ENCODE data around the gene PCNP.
A peak's percentile ranks its signal among the peaks of the same experiment; 100 is the strongest.
"Not testable (repeated sequence)": the region's sequence is repeated elsewhere in the genome, so short reads cannot be mapped to it uniquely, and the experiment has no call there.

Gene PCNP

DNA sequence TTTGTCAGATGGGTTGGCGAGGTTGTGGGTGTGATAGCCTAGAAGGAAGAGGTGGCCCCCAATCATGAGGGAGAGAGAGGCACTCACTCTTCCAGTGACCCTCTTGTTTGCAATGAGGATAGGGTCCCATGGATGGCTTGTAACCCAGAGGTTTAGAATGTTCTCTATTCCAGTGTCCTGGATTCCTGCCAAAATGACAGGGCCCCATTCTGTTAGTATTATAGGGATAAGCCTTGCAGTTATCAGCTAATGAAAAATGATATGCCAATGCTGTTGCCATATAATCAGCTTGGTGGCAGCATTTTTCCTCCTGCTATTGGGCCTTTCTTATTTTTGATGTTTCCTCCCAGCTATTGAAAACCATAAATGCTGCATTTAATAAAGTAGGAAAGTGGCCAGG, 37.7 kb upstream of the PCNP start:
- no peak for DNase-seq
- Histone ChIP-seq H3K4me1 (ENCODE audit: control insufficient read depth, insufficient read depth, low read length, poor library complexity, severe bottlenecking) (peaks cover 7% of the 10 kb centered on the region), H3K9me3 (ENCODE audit: control insufficient read depth, low read length) (no peaks in the 10 kb centered on the region), H3K27me3 (replicated peaks; ENCODE audit: control insufficient read depth, insufficient read depth, low read length, poor library complexity, severe bottlenecking) (no peaks in the 10 kb centered on the region), H3K27ac (ENCODE audit: insufficient read depth, low read length, poor library complexity, severe bottlenecking) (no peak overlapping the region), H3K36me3 (ENCODE audit: control insufficient read depth, insufficient read depth, low read length) (no peaks in the 10 kb centered on the region), H3K4me3 (ENCODE audit: insufficient read depth, low read depth, low read length, poor library complexity, severe bottlenecking) (no peak overlapping the region)

GRCh38 chr3:101536955-101537354, 37.0 kb upstream of the PCNP start:
- H3K27ac ChIP-seq (ENCODE audit: insufficient read depth, low read length, poor library complexity, severe bottlenecking); DNase-seq; H3K27me3 ChIP-seq (replicated peaks; ENCODE audit: control insufficient read depth, insufficient read depth, low read length, poor library complexity, severe bottlenecking): not testable (repeated sequence)

GRCh38 chr3:101542957-101543356, 31.0 kb upstream of the PCNP start:
- H3K4me3 ChIP-seq (ENCODE audit: insufficient read depth, low read depth, low read length, poor library complexity, severe bottlenecking): peak overlapping the region; percentile 12
- H3K9me3 ChIP-seq (ENCODE audit: control insufficient read depth, low read length): no peaks in the 10 kb centered on the region
- peaks cover 24% of the 10 kb centered on the region for H3K4me1 ChIP-seq (ENCODE audit: control insufficient read depth, insufficient read depth, low read length, poor library complexity, severe bottlenecking)
- H3K27me3 ChIP-seq (replicated peaks; ENCODE audit: control insufficient read depth, insufficient read depth, low read length, poor library complexity, severe bottlenecking): no peaks in the 10 kb centered on the region
- H3K36me3 ChIP-seq (ENCODE audit: control insufficient read depth, insufficient read depth, low read length): no peaks in the 10 kb centered on the region
- DNase-seq: no peak
- peak overlapping the region; percentile 35 for H3K27ac ChIP-seq (ENCODE audit: insufficient read depth, low read length, poor library complexity, severe bottlenecking)

More at GRCh38 chr3:101536955-101537354, 37.0 kb upstream of the PCNP start:
- H3K36me3 ChIP-seq (ENCODE audit: control insufficient read depth, insufficient read depth, low read length); H3K4me1 ChIP-seq (ENCODE audit: control insufficient read depth, insufficient read depth, low read length, poor library complexity, severe bottlenecking); H3K9me3 ChIP-seq (ENCODE audit: control insufficient read depth, low read length); H3K4me3 ChIP-seq (ENCODE audit: insufficient read depth, low read depth, low read length, poor library complexity, severe bottlenecking): not testable (repeated sequence)

- Histone ChIP-seq H3K4me1 (ENCODE audit: control insufficient read depth, insufficient read depth, low read length, poor library complexity, severe bottlenecking) (peaks cover 24% of the 10 kb centered on the region), H3K27ac (ENCODE audit: insufficient read depth, low read length, poor library complexity, severe bottlenecking) (peak overlapping the region; percentile 2), H3K27me3 (replicated peaks; ENCODE audit: control insufficient read depth, insufficient read depth, low read length, poor library complexity, severe bottlenecking) (no peaks in the 10 kb centered on the region), H3K9me3 (ENCODE audit: control insufficient read depth, low read length) (no peaks in the 10 kb centered on the region), H3K4me3 (ENCODE audit: insufficient read depth, low read depth, low read length, poor library complexity, severe bottlenecking) (no peak overlapping the region), H3K36me3 (ENCODE audit: control insufficient read depth, insufficient read depth, low read length) (no peaks in the 10 kb centered on the region)
- no peak for DNase-seq
Observed at GRCh38 chr3:101544161-101544850, 29.7 kb upstream of the PCNP start.

GRCh38 chr3:101548527-101549105, 25.4 kb upstream of the PCNP start:
- Histone ChIP-seq H3K4me3 (ENCODE audit: insufficient read depth, low read depth, low read length, poor library complexity, severe bottlenecking) (no peak overlapping the region), H3K36me3 (ENCODE audit: control insufficient read depth, insufficient read depth, low read length) (no peaks in the 10 kb centered on the region), H3K27ac (ENCODE audit: insufficient read depth, low read length, poor library complexity, severe bottlenecking) (peak overlapping the region; percentile 18), H3K9me3 (ENCODE audit: control insufficient read depth, low read length) (no peaks in the 10 kb centered on the region), H3K27me3 (replicated peaks; ENCODE audit: control insufficient read depth, insufficient read depth, low read length, poor library complexity, severe bottlenecking) (no peaks in the 10 kb centered on the region), H3K4me1 (ENCODE audit: control insufficient read depth, insufficient read depth, low read length, poor library complexity, severe bottlenecking) (peaks cover 10% of the 10 kb centered on the region)
- no peak for DNase-seq

DNA sequence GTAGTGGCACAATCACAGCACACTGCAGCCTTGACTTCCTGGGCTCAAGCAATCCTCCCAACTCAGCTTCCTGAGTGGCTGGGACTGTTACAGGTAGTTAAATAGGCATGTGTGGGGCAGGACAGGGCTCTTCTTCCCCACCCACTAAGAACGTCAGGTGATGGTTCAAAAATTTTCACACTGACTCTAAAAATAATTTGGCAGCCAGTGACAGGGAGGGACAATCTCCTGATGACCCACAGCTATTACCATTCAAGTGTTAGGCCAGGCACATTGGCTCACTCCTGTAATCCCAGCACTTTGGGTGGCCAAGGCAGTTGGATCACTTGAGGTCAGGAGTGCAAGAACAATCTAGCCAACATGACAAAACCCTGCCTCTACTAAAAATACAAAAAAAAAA, 24.5 kb upstream of the PCNP start:
- H3K4me3 ChIP-seq (ENCODE audit: insufficient read depth, low read depth, low read length, poor library complexity, severe bottlenecking): no peak overlapping the region
- H3K4me1 ChIP-seq (ENCODE audit: control insufficient read depth, insufficient read depth, low read length, poor library complexity, severe bottlenecking): peaks cover 3% of the 10 kb centered on the region
- H3K36me3 ChIP-seq (ENCODE audit: control insufficient read depth, insufficient read depth, low read length): no peaks in the 10 kb centered on the region
- no peaks in the 10 kb centered on the region for H3K27me3 ChIP-seq (replicated peaks; ENCODE audit: control insufficient read depth, insufficient read depth, low read length, poor library complexity, severe bottlenecking)
- H3K27ac ChIP-seq (ENCODE audit: insufficient read depth, low read length, poor library complexity, severe bottlenecking): peak overlapping the region; percentile 25
- no peaks in the 10 kb centered on the region for H3K9me3 ChIP-seq (ENCODE audit: control insufficient read depth, low read length)
- DNase-seq: no peak

DNA sequence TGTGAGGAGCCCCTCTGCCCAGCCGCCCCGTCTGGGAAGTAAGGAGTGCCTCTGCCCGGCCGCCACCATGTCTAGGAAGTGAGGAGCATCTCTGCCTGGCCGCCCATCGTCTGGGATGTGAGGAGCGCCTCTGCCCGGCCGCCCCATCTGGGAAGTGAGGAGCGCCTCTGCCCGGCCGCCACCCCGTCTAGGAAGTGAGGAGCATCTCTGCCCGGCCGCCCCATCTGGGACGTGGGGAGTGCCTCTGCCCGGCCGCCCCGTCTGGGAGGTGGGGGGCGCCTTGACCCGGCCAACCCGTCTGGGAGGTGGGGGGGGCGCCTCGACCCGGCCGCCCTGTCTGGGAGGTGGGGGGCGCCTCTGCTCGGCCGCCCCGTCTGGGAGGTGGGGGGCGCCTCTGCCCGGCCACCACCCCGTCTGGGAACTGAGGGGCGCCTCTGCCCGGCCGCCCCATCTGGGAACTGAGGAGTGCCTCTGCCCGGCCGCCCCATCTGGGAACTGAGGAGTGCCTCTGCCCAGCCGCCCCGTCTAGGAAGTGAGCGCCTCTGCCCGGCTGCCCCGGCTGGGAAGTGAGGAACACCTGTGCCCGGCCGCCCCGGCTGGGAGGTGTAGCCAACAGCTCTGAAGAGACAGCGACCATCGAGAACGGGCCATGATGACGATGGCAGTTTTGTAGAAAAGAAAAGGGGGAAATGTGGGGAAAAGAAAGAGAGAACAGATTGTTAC, 22.5 kb upstream of the PCNP start:
- not testable (repeated sequence) for DNase-seq; H3K4me3 ChIP-seq (ENCODE audit: insufficient read depth, low read depth, low read length, poor library complexity, severe bottlenecking); H3K36me3 ChIP-seq (ENCODE audit: control insufficient read depth, insufficient read depth, low read length); H3K27me3 ChIP-seq (replicated peaks; ENCODE audit: control insufficient read depth, insufficient read depth, low read length, poor library complexity, severe bottlenecking); H3K4me1 ChIP-seq (ENCODE audit: control insufficient read depth, insufficient read depth, low read length, poor library complexity, severe bottlenecking); H3K9me3 ChIP-seq (ENCODE audit: control insufficient read depth, low read length); H3K27ac ChIP-seq (ENCODE audit: insufficient read depth, low read length, poor library complexity, severe bottlenecking)

DNA sequence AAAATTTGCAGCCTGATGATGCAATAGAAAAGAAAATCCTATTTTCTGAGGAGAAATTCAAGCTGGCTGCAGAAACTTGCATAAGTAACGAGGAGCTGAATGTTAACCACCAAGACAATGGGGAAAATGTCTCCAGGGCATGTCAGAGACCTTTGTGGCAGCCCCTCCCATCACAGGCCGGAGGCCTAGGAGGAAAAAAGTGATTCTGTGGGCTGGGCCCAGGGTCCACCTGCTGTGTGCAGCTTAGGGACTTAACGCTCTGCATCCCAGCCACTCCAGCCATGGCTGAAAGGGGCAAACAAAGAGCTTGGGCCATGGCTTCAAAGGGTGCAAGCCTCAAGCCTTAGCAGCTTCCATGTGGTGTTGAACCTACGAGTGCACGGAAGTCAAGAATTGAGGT, 20.6 kb upstream of the PCNP start:
- H3K36me3 ChIP-seq (ENCODE audit: control insufficient read depth, insufficient read depth, low read length); DNase-seq; H3K4me1 ChIP-seq (ENCODE audit: control insufficient read depth, insufficient read depth, low read length, poor library complexity, severe bottlenecking); H3K9me3 ChIP-seq (ENCODE audit: control insufficient read depth, low read length); H3K27ac ChIP-seq (ENCODE audit: insufficient read depth, low read length, poor library complexity, severe bottlenecking); H3K4me3 ChIP-seq (ENCODE audit: insufficient read depth, low read depth, low read length, poor library complexity, severe bottlenecking); H3K27me3 ChIP-seq (replicated peaks; ENCODE audit: control insufficient read depth, insufficient read depth, low read length, poor library complexity, severe bottlenecking): not testable (repeated sequence)

- Histone ChIP-seq H3K27ac (ENCODE audit: insufficient read depth, low read length, poor library complexity, severe bottlenecking) (no peak overlapping the region), H3K4me1 (ENCODE audit: control insufficient read depth, insufficient read depth, low read length, poor library complexity, severe bottlenecking) (no peaks in the 10 kb centered on the region), H3K9me3 (ENCODE audit: control insufficient read depth, low read length) (no peaks in the 10 kb centered on the region), H3K4me3 (ENCODE audit: insufficient read depth, low read depth, low read length, poor library complexity, severe bottlenecking) (no peak overlapping the region), H3K36me3 (ENCODE audit: control insufficient read depth, insufficient read depth, low read length) (no peaks in the 10 kb centered on the region), H3K27me3 (replicated peaks; ENCODE audit: control insufficient read depth, insufficient read depth, low read length, poor library complexity, severe bottlenecking) (no peaks in the 10 kb centered on the region)
- DNase-seq: no peak
Observed at GRCh38 chr3:101556064-101556463, 17.9 kb upstream of the PCNP start.

- Histone ChIP-seq H3K27ac (ENCODE audit: insufficient read depth, low read length, poor library complexity, severe bottlenecking) (peak within 1 kb of the TSS; percentile 80), H3K9me3 (ENCODE audit: control insufficient read depth, low read length) (no peaks in the 10 kb centered on the region), H3K4me1 (ENCODE audit: control insufficient read depth, insufficient read depth, low read length, poor library complexity, severe bottlenecking) (peaks cover 11% of the 10 kb centered on the region), H3K4me3 (ENCODE audit: insufficient read depth, low read depth, low read length, poor library complexity, severe bottlenecking) (peak within 1 kb of the TSS; percentile 71), H3K27me3 (replicated peaks; ENCODE audit: control insufficient read depth, insufficient read depth, low read length, poor library complexity, severe bottlenecking) (no peaks in the 10 kb centered on the region), H3K36me3 (ENCODE audit: control insufficient read depth, insufficient read depth, low read length) (peaks cover 21% of the 10 kb centered on the region)
- DNase-seq: peak; percentile 85 to 88 (median 87)
Observed at GRCh38 chr3:101561630-101562328, 12.2 kb upstream of the PCNP start, which contains the start of gene TRMT10C. TRMT10C (plus strand) TSS chr3:101561868; CDS start chr3:101564782, 2,914 bp downstream.
